ENCODE data around the gene OSBPL10.

OSBPL10 gene

DNA sequence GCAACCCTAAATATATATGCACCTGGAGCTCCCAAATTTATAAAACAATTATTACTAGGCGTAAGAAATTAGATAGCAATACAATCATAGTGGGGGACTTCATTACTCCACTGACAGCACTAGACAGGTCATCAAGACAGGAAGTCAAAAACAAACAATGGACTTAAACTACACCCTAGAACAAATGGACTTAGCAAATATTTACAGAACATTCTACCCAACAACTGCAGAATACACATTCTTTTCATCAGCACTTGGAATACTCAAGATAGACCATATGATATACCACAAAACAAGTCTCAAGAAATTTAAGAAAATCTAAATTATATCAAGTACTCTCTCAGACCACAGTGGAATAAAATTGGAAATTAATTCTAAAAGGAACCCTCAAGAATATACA is 201.5 kb downstream of the OSBPL10 start:
- peaks cover 24% of the 10 kb centered on the region for H3K36me3 Mint-ChIP-seq (ENCODE audit: low read depth)
- H3K27ac Mint-ChIP-seq, result no peak overlapping the region
- peaks cover 49% of the 10 kb centered on the region for H3K9me3 Mint-ChIP-seq
- no peaks in the 10 kb centered on the region for H3K27me3 Mint-ChIP-seq (ENCODE audit: low read depth, poor library complexity)
- no peak overlapping the region for H3K4me3 Mint-ChIP-seq
- DNase-seq, result no peak
- TF ChIP-seq, protein P1, sequence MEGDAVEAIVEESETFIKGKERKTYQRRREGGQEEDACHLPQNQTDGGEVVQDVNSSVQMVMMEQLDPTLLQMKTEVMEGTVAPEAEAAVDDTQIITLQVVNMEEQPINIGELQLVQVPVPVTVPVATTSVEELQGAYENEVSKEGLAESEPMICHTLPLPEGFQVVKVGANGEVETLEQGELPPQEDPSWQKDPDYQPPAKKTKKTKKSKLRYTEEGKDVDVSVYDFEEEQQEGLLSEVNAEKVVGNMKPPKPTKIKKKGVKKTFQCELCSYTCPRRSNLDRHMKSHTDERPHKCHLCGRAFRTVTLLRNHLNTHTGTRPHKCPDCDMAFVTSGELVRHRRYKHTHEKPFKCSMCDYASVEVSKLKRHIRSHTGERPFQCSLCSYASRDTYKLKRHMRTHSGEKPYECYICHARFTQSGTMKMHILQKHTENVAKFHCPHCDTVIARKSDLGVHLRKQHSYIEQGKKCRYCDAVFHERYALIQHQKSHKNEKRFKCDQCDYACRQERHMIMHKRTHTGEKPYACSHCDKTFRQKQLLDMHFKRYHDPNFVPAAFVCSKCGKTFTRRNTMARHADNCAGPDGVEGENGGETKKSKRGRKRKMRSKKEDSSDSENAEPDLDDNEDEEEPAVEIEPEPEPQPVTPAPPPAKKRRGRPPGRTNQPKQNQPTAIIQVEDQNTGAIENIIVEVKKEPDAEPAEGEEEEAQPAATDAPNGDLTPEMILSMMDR (IDR thresholded peaks at IDR 0.05), result no peak
- H3K4me1 Mint-ChIP-seq, result no peaks in the 10 kb centered on the region

DNA sequence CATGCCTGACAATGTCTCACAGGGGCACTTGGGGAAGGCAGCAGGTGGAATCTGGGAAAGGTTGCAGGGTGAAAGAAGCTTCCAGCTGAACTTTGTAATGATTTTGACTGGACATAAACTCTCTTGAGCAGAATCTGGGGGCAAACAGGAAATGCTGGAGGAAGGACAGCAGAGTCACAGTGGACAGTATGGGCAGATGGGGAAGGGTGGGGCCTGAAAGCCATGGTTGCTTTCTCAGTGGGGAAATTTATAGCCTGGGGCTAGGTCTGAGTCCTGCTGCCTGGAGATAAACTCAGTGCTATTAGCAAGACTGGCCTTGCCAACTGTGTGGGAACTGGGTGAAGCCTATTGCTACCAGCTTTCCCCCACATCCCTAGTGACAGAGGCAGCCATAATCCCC is 203.2 kb downstream of the OSBPL10 start:
- H3K9me3 Mint-ChIP-seq, result peaks cover 53% of the 10 kb centered on the region
- no peak for DNase-seq
- H3K4me3 Mint-ChIP-seq, result no peak overlapping the region
- no peak overlapping the region for H3K27ac Mint-ChIP-seq
- peaks cover 8% of the 10 kb centered on the region for H3K4me1 Mint-ChIP-seq
- TF ChIP-seq, protein P1 (IDR thresholded peaks at IDR 0.05), result no peak
- no peaks in the 10 kb centered on the region for H3K27me3 Mint-ChIP-seq (ENCODE audit: low read depth, poor library complexity)
- peaks cover 28% of the 10 kb centered on the region for H3K36me3 Mint-ChIP-seq (ENCODE audit: low read depth)

DNA sequence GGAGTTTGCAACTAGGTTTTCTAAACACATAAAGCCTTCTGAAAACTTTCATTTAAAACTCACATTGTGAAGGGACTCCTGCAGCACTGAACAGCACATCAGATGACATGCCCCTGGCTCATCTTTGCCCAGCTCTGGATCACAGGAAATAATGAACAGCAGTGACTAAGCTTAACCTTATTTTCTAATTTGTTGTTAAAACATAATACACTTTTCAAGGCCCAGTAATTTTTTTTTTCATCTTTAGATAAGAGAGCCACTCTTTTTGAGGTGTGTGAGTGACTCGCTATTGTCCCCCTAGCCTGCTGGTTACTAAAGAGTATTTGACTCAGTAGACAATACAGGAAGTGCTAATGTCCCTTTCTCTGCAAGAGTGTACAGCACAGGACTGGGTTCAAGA is 204.0 kb downstream of the OSBPL10 start:
- Mint-ChIP-seq H3K4me3 (no peak overlapping the region), H3K36me3 (ENCODE audit: low read depth) (peaks cover 28% of the 10 kb centered on the region), H3K4me1 (peaks cover 14% of the 10 kb centered on the region), H3K9me3 (peaks cover 50% of the 10 kb centered on the region), H3K27me3 (ENCODE audit: low read depth, poor library complexity) (no peaks in the 10 kb centered on the region), H3K27ac (no peak overlapping the region)
- TF ChIP-seq, protein P1 (IDR thresholded peaks at IDR 0.05), result no peak
- DNase-seq, result no peak

DNA sequence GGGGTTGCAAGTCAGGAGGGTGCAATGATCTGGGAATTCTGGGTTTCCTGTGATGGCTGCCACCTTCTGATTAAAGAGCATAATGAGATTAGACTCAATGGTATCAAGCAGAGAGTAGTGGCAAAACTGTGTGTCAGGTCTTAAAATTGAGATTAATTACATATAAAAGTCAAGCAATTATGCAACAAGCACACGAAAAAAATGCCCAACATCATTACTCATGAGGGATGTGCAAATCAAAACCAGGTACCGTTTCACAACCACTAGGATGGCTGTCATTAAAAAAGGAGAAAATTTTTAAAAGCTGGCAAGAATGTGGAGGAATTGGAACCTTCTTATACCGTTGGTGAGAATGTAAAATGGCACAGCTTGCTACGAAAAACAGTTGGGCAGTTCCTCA is 205.0 kb downstream of the OSBPL10 start:
- H3K36me3 Mint-ChIP-seq (ENCODE audit: low read depth), result peaks cover 28% of the 10 kb centered on the region
- peaks cover 20% of the 10 kb centered on the region for H3K4me1 Mint-ChIP-seq
- no peak for DNase-seq
- H3K9me3 Mint-ChIP-seq, result peaks cover 39% of the 10 kb centered on the region
- no peak overlapping the region for H3K27ac Mint-ChIP-seq
- H3K4me3 Mint-ChIP-seq, result no peak overlapping the region
- TF ChIP-seq, protein P1 (IDR thresholded peaks at IDR 0.05), result no peak
- H3K27me3 Mint-ChIP-seq (ENCODE audit: low read depth, poor library complexity), result no peaks in the 10 kb centered on the region

DNA sequence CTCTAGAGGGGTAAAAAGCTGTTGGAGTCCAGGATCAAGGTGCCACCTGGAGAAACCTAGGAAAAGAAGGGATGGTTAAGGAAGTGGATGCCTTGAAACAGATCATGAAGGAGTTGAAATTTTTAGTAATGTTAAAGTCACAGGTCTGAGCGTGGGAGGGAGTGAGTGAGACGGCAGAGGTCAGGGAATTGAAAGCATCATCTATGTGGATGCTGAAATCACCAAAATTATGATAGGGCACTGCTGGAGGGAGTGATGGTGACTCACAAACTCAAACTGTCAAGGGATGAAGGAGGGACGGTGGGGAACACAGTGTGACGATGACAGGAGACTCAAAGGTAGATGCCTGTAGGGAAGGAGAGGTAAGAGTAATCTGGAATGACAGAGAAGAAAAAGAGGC is 205.7 kb downstream of the OSBPL10 start:
- Mint-ChIP-seq H3K36me3 (ENCODE audit: low read depth) (peaks cover 25% of the 10 kb centered on the region), H3K27ac (no peak overlapping the region), H3K27me3 (ENCODE audit: low read depth, poor library complexity) (no peaks in the 10 kb centered on the region), H3K4me1 (peaks cover 20% of the 10 kb centered on the region), H3K9me3 (peaks cover 33% of the 10 kb centered on the region), H3K4me3 (no peak overlapping the region)
- TF ChIP-seq, protein P1 (IDR thresholded peaks at IDR 0.05), result no peak
- DNase-seq, result no peak

DNA sequence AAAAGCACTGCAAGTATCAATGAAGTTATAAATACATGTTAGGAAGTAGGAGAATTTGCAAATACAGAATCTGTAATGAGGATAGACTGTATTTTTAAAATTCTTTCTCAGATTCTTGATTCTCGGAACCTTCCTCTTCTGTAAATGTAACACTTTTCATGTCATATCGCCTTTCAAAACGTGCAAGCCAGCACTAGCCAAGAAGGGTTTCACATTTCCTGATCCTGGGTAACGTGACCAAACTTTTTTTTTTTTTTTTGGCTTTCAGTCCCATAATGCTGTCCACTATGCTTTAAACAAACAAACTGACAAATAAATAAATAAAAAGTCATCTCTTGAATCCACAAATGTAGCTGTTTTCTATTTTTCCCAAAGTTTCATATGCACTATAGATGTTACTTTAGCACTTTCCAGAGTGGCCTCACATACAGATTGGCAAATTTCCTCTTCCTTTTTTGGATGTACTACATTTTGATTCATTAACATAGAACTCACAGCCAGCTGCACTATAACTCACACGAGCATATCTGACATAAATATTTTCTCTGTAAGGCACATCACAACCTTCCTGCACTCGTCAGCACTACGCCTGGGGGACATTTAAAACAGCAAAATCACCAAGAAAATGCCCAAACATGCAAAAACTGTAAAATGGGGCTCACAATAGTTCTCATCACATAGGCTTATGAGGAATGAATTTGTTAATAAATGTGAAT is 208.1 kb downstream of the OSBPL10 start:
- H3K9me3 Mint-ChIP-seq, result peaks cover 9% of the 10 kb centered on the region
- no peaks in the 10 kb centered on the region for H3K27me3 Mint-ChIP-seq (ENCODE audit: low read depth, poor library complexity)
- no peak for DNase-seq
- peak overlapping the region; percentile 9 for H3K27ac Mint-ChIP-seq
- peaks cover 10% of the 10 kb centered on the region for H3K36me3 Mint-ChIP-seq (ENCODE audit: low read depth)
- no peak overlapping the region for H3K4me3 Mint-ChIP-seq
- peaks cover 28% of the 10 kb centered on the region for H3K4me1 Mint-ChIP-seq
- TF ChIP-seq, protein P1 (IDR thresholded peaks at IDR 0.05), result no peak

Data from nephron progenitor cell (in vitro differentiated cells).